HG02642 (cell line): ENCODE results near the gene BLTP1.
"Not testable (repeated sequence)": the region's sequence is repeated elsewhere in the genome, so short reads cannot be mapped to it uniquely, and the experiment has no call there.

ENCODE experiments used
- ATAC-seq: cut with Tn5 transposase; IDR thresholded peaks from one replicate; pipeline ENCODE4 v1.9.1; 2021; ENCODE audit warnings: mild to moderate bottlenecking; ENCODE audit not compliant: unreplicated experiment, poor library complexity

The BLTP1 gene, protein sequence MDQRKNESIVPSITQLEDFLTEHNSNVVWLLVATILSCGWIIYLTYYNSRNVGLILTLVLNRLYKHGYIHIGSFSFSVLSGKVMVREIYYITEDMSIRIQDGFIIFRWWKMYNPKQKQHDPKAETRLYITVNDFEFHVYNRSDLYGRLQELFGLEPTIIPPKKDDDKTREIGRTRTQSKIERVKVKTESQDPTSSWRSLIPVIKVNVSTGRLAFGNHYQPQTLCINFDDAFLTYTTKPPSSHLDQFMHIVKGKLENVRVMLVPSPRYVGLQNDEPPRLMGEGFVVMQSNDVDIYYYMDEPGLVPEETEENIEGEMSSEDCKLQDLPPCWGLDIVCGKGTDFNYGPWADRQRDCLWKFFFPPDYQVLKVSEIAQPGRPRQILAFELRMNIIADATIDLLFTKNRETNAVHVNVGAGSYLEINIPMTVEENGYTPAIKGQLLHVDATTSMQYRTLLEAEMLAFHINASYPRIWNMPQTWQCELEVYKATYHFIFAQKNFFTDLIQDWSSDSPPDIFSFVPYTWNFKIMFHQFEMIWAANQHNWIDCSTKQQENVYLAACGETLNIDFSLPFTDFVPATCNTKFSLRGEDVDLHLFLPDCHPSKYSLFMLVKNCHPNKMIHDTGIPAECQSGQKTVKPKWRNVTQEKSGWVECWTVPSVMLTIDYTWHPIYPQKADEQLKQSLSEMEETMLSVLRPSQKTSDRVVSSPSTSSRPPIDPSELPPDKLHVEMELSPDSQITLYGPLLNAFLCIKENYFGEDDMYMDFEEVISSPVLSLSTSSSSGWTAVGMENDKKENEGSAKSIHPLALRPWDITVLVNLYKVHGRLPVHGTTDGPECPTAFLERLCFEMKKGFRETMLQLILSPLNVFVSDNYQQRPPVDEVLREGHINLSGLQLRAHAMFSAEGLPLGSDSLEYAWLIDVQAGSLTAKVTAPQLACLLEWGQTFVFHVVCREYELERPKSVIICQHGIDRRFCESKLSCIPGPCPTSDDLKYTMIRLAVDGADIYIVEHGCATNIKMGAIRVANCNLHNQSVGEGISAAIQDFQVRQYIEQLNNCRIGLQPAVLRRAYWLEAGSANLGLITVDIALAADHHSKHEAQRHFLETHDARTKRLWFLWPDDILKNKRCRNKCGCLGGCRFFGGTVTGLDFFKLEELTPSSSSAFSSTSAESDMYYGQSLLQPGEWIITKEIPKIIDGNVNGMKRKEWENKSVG (N-terminal part only)

DNA sequence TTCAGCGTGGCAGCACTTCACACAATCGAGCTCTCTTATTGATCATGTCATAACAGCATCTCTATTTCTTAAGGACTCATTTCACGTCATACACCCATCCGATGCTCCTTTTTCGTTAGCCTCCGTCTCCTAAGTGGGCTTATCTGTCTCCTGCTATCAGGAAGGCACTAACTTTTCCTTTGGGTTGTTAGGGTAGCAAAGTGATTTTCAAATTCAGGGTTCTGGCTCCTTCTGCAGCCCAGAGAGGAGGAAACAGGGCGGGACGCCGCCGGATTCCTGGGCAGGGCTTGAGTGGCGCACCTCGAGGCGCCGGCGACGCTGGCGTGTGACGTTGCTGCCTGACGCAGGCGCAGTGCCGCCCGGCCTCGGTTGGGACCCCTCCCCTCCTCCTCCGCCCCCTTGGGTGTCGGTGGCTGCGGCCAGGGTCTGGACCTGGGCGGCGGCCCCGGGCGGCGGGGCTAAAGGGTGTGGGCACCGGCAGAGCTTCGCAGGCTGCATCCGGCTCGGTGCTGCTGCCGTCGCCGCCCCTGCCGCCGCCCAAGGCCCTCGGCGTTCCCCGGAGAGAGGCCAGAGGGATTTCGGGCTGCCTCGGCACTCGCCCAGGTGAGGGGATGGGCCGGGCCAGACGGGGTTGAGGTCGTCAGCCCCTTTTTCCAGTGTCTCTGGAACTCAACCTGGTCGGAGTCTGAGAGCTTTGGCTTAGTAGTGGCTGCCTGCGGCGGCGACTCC, at the start of gene BLTP1:
Gene BLTP1 (plus strand): TSS at position 350 of the 729 bp plus-strand sequence. CDS start 18,317 bp downstream, outside the sequence.
- peak; percentile 98 for ATAC-seq

DNA sequence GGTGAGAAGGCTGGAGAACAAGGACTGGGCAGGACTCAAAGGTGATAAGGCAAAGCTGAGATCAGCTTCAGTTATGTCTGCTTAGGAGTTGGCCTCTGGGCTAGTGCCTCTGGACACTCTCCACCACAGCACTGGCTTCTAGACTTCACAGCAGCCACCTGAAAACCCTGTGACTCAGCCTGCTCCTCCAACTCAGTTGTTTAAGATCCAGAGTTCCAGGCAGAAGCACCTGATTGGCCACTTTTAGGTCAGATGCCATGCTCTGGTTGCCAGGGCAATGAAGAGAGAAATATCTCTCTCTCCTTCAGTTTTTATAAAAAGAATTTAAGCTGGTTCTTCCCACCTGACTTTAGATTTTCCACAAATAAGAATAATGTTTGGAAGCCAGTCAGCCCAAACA, 47.9 kb upstream of the BLTP1 start:
- ATAC-seq: no peak

DNA sequence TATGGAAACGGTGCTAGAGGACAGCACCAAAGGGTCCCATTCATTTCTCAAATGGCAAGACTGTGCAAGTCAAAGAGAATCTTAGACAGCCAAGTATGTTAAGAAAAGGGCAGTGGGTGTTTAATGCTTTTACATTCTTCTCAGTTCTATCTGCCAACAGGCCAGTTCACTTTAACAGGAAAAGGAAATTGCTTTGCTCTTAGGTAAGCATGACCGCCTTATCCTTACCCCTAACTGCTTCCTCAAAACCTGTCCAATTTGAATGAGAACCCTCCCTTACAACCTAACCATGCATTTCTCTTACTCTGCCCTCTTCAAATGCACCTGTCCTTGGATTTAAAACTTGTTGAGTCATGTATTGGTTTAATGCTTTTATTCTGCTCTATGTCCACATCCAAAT, 44.5 kb upstream of the BLTP1 start:
- ATAC-seq: no peak

DNA sequence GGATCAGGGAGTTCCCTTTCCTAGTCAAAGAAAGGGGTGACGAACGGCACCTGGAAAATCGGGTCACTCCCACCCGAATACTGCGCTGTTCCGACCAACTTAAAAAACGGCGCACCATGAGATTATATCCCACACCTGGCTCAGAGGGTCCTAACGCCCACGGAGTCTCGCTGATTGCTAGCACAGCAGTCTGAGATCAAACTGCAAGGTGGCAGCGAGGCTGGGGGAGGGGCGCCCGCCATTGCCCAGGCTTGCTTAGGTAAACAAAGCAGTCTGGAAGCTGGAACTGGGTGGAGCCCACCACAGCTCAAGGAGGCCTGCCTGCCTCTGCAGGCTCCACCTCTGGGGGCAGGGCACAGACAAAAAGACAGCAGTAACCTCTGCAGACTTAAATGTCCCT, 41.8 kb upstream of the BLTP1 start:
- ATAC-seq: not testable (repeated sequence)

DNA sequence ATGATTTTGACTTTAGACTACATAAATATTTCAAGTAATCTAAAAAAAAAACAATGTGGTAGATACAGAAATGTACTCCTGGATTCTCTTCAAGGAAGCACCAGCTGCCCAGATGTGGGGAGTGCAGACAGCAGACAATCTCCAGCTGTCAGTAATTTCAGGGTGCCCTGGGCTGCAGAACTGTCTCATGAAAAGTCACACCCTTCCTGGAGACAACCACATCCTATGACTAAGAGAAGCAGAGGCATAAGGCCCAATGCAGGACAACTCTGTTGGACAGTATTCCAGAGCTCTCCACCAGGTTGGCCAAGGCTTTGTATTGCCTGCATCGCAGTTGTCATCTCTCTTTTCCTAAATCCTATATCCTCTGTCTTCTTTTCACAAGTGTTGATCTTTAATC, 34.4 kb upstream of the BLTP1 start:
- ATAC-seq: no peak

DNA sequence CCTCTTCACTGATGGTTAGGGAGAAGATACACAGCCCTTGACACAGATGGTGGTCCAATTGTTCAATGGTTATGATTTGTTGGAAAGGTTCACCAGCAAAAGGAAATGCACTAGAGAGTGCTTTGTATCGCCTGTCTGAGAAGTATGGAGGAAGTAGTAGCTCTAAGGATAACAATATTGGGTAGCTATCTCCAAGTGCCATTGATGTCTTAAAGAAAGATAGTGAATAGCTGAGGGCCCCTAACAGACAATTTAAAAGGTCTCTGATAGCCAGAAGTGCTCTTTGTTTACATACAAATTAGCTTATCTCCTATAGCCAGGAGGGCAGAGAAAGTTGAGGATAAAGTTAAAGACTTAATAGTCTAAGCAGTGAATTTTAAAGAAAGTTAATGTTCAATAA, 33.9 kb upstream of the BLTP1 start:
- no peak for ATAC-seq

DNA sequence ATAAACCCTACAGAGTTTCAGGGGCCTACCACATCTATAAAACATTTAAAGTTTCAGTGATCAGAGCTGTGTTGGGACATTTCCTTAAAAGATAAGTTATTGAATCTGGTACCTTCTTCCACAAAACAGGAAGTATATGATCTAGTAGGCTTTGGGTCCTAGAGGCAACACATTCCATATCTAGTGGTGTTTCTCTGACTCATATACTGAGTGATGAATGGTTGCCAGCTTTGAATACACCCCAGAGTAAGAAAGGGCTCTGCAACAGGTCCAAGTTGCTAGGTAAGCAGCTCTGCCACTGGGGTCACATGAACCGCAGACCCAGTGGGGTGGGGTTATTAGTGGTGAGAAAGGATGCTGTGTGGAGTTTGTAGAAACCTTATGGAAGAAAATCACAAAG, 32.4 kb upstream of the BLTP1 start:
- no peak for ATAC-seq

DNA sequence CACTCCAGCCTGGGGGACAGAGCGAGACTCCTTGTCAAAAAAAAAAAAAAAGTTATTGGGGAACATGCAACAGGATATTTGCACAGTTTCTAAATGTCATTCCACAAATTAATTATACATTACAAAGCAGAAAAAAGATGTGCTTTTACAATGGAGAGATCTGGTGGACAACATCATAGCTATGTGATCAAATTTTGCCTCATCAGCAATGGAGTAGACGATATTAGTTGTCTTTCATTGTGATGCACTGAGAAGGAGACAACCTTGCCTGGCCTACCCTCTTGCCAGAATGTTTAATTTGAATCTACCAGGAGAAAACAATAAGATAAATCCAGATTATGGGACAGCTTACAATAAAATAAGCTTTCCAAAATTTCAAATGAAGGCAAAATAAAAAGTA, 30.5 kb upstream of the BLTP1 start:
- ATAC-seq: no peak

DNA sequence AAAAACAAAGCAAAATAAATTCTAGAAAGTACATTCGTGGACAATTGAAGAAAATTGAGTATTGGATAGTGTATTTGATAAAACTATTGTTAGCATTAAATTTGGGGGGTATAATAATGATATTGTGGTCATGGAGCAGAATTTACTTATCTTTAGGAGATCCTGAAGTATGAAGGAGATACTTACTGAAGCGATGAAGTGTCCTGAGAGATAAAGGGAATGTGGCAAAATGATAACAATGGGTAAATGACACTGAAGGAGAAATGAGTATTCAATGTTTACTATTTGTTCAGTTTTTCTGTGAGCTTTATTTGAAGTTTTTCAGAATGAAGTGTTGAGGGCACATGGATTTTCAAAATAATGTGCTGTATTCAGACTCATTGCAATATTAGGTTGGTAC, 30.0 kb upstream of the BLTP1 start:
- ATAC-seq: no peak

DNA sequence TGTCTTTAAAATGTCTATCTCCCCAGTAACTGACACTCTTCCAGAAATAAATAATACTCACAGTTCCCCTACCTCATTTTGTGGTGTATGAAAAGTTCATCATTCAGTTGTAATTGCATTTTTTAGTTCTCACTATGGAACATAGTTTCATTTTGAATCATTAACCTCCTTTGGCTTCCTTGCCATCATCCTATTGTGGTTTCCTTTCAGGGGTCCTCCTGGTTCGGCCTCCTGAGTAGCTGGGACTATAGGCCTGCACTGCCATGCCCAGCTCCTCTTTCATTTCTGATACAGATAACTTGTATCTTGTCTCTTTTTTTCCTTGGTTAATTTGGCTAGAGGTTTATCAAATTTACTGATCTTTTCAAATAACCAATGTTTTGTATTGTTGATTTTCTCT, 23.1 kb upstream of the BLTP1 start:
- ATAC-seq: no peak

DNA sequence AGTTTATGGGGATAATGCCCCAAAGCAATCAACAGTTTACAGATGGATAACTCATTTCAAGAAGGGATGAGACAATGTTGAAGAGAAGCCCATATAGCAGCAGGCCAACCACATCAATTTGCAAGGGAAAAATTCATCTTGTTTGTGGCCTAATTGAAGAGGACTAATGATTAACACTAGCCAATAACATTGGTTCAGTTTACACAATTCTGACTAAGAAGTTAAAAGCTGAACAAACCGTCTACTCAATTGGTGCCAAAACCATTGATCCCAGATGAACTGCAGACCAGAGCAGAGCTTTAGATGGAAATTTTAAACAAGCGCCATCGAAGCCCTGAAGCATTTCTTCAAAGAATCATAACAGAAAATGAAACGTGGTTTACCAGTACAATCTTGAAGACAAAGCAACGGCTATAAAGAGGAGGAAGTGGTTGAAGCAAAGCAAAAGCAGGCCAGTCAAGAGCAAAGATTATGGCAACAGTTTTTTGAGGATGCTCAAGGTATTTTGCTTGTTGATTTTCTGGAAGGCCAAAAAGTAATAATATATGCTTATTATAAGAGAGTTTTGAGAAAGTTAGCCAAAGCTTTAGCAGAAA, 20.5 kb upstream of the BLTP1 start:
- ATAC-seq: no peak

DNA sequence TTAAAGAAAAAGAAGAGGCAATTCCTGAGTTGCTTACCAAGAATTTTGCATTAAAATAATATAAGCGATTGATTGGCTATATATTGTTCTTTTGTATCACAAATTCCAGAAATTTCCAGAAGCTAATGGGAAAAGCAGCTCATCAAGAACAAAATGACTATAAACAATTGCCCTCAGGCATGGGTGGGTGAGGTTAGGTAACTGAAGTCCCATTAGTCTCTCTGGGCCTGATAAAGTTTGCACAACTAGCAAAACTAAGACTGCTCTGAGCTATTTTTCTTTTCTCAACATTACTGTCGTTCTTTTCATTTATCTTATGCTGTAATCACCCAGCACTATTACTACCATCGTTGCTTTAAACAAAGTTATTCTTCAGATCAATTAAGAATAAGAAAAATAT, 19.2 kb upstream of the BLTP1 start:
- no peak for ATAC-seq

DNA sequence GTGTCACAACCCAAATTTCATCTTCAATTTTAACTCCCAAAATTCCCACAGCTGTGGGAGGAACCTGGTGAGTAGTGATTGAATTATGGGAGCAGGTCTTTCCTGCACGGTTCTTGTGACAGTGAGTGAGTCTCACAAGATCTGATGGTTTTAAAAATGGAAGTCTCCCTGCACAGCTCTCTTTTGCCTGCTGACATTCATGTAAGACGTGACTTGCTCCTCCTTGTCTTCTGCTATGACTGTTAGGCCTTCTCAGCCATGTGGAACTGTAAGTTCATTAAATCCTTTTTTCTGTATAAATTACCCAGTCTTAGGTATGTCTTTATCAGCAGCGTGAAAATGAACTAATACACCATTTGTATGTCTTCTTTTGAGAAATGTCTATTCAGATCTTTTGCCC, 13.0 kb upstream of the BLTP1 start:
- no peak for ATAC-seq

DNA sequence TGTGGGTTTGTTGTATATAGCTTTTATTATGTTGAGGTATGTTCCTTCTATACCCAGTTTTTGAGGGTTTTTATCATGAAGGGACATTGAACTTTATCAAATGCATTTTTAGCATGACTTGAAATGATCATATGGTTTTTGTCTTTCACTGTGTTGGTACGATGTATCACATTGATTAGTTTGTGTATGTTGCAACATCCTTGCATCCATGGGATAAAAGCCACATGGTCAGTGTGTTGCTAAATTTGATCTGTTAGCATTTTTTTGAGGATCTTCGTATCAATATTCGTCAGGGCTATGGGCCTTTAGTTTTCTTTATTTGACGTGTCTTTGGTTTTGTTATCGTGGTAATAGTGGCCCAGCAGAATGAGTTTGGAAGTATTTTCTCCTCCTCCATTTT, 11.3 kb upstream of the BLTP1 start:
- ATAC-seq: no peak

DNA sequence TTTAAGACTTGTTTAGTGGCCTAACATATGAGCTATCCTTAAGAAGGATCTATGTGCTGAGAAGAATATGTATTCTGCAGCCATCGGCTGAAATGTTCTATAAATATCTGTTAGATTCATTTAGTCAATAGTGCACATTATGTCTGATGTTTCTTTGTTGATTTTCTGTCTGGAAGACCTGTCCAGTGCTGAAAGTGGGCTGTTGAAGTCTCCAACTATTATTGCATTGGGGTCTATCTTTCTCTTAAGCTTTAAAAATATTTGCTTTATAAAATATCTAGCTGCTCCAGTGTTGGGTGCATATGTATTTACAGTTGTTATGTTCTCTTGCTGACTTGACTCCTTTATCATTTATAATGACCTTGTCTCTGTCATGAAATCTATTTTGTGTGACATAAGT, 9.4 kb upstream of the BLTP1 start:
- no peak for ATAC-seq

DNA sequence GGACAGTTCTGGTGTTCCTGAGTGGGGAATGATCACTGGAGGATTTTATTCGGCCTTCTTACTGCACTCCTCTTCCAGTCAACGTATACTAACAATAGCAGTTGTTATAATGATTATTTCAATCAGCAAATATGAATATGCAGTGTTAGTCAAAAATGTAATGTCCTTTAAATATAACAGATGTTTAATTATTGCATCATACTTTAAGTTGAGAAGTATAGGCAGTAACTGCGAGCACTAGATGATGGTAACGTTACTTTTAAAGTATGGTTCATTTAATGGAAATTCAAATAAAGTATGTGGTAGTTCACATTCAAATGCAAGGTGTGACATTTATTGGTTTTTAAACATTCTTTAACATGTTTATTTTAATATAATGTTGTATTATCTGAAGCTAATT, 5.5 kb upstream of the BLTP1 start:
- no peak for ATAC-seq

DNA sequence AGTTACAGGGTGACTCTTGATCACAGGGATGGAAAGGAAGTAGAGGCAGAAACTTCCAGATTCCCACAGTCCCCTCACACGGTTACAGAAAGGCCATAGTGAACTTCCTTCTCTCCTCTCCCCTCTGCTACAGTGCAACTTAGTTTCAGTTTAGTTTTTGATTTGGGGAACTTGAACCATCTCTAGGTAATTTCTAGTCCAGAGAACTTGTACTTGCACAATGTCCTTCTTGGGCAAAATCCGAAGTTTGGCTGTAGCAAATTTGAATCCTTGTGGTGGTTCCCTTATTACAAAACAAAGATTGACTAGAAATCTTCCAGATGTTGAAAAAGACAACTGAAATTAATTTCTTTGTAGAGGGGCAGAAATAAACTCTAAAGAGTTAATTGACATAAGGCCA, 1.2 kb upstream of the BLTP1 start:
- no peak for ATAC-seq

DNA sequence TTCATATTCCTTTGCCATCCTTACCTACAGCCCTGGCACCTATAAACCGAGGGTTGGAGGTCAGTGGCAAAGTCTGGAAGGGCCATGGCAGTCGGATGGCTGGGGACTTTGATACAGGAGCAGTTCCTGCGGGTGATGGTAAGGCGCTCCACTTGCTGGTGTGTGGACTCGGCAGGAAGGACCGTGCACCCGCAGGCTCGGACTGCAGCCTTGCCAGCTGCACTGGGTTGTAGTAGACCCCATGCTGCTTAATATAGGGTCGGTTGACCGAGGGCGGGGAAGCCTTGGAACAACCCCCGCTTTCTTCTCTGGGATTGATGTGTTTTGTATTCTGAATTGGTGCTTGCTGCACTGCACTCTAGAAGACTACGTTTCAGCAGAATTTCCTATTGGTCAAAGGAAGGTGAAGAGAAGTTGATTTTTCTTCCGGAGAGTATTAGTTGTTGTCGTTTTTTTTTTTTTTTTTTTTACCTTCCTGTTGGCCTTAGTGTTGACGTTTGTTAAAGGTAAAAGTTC, 638 bp downstream of the BLTP1 start:
- ATAC-seq: peak; percentile 44

DNA sequence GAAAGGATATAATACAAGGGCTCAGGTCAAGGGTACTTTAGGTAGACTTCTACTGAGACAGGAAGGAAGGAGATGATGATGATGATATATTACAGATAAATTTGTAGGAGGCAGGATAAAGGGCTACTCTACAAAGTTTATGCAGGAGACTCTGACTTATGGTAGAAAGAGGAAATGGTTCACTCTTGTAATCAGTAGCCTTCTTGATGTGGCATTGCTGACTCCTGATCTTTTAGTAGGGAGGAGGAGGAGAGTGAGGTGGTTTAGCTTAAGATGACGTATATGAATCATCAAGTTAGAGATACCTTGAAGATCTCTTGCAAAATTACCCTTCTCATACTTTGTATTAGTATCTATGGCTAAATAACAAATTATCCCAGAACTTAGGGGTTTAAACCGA, 4.7 kb downstream of the BLTP1 start:
- no peak for ATAC-seq

DNA sequence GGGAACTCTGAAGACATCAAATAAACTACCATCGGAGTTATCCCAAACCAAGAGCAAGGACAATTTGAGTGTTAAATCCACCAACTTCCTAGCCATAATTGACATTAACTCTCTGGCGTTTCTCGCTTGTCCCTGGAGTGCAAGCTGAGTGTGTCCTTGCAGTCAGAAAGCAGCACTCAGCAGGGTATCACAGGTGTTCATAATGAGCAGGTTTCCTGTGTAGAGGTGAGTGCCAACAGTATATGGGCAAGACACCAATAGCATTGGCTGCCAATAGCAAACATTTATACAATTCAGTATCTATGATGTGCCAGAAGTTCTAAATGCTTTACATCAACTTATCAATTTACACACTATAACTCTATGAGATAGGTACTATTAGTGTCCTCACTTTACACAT, 11.2 kb downstream of the BLTP1 start:
- ATAC-seq: no peak
